PFSK-1 (cell line): ENCODE data around the gene RYR3.

Experiments
- FOXP2 ChIP-seq: optimal IDR thresholded peaks from 2 replicates; pipeline ENCODE3; 2011; ENCODE audit warnings: borderline replicate concordance, control low read depth, inconsistent platforms; ENCODE audit not compliant: insufficient read depth; ENCODE audit errors: extremely low read length, extremely low read depth
- POLR2AphosphoS5 ChIP-seq: IDR thresholded peaks from 2 replicates; pipeline ENCODE4 v1.6.1; 2012; ENCODE audit warnings: low read depth, mild to moderate bottlenecking, control low read depth, low read length, moderate library complexity
- SIN3A ChIP-seq: IDR thresholded peaks from 2 replicates; pipeline ENCODE4 v1.6.1; 2012; ENCODE audit warnings: mild to moderate bottlenecking, low read length, moderate library complexity, borderline replicate concordance; ENCODE audit not compliant: insufficient read depth
- TAF1 ChIP-seq: IDR thresholded peaks from 2 replicates; pipeline ENCODE4 v1.6.1; 2012; ENCODE audit warnings: low read length, control low read depth, borderline replicate concordance; ENCODE audit not compliant: insufficient read depth
- TF ChIP-seq, protein P1 (sequence below), 2 experiments: IDR thresholded peaks; 2 replicates each; pipeline versions ENCODE4 v1.6.1 to v1.8.0; 2011 to 2012; ENCODE audit warnings: low read depth in 2 of 2, low read length in 2 of 2, control low read depth in 1 of 2, inconsistent platforms in 1 of 2, mild to moderate bottlenecking in 1 of 2, moderate library complexity in 1 of 2; ENCODE audit not compliant: insufficient read depth in 1 of 2

RYR3 gene

DNA sequence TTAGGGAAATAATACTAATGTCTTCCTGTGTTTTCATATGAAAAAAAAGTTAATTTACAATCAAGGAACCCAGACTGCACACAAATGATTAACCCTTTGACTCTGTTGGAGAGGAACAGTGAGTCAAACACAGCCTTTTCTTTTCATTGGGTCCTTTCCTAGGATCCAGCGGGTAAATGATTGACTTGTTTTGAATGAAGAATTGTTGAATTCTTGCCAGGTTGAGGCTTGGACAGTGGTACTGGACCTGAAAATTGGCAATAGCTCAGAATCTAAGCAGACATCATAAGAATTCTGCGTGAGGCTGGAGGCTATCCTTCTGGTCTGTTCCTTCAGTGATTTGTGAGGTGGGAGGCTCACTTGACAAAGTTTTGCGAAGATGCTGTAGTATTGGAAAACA is 143.0 kb downstream of the RYR3 start:
- TF ChIP-seq TAF1 (no peak), POLR2AphosphoS5 (no peak), SIN3A (no peak), FOXP2 (no peak)
- TF ChIP-seq, protein P1, sequence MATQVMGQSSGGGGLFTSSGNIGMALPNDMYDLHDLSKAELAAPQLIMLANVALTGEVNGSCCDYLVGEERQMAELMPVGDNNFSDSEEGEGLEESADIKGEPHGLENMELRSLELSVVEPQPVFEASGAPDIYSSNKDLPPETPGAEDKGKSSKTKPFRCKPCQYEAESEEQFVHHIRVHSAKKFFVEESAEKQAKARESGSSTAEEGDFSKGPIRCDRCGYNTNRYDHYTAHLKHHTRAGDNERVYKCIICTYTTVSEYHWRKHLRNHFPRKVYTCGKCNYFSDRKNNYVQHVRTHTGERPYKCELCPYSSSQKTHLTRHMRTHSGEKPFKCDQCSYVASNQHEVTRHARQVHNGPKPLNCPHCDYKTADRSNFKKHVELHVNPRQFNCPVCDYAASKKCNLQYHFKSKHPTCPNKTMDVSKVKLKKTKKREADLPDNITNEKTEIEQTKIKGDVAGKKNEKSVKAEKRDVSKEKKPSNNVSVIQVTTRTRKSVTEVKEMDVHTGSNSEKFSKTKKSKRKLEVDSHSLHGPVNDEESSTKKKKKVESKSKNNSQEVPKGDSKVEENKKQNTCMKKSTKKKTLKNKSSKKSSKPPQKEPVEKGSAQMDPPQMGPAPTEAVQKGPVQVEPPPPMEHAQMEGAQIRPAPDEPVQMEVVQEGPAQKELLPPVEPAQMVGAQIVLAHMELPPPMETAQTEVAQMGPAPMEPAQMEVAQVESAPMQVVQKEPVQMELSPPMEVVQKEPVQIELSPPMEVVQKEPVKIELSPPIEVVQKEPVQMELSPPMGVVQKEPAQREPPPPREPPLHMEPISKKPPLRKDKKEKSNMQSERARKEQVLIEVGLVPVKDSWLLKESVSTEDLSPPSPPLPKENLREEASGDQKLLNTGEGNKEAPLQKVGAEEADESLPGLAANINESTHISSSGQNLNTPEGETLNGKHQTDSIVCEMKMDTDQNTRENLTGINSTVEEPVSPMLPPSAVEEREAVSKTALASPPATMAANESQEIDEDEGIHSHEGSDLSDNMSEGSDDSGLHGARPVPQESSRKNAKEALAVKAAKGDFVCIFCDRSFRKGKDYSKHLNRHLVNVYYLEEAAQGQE (IDR thresholded peaks at IDR 0.05; ENCODE audit: insufficient read depth in 1 of 2, low read depth in 2 of 2, low read length in 2 of 2), result no peak

DNA sequence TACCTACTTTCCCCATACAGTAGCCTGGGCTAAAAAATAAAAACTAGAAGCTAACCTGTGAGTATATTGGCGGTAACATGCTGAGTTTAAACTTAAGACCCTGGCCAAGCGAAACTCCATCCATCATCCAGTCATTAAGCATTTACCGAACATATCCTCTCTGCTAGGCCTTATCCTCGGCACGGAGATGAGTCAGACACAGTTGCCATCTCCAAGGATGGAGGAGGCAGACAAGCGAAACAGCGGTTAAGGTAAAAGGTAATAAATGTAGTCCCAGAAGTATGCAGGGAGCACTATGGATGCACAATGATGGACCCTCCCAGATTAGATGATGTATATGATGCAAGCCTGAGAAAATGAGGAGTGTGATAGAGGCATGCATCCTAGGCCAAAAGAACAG is 143.6 kb downstream of the RYR3 start:
- no peak for TF ChIP-seq TAF1
- TF ChIP-seq, protein P1 (IDR thresholded peaks at IDR 0.05; ENCODE audit: insufficient read depth in 1 of 2, low read depth in 2 of 2, low read length in 2 of 2), result no peak
- no peak for TF ChIP-seq SIN3A
- TF ChIP-seq POLR2AphosphoS5, result no peak
- no peak for TF ChIP-seq FOXP2

DNA sequence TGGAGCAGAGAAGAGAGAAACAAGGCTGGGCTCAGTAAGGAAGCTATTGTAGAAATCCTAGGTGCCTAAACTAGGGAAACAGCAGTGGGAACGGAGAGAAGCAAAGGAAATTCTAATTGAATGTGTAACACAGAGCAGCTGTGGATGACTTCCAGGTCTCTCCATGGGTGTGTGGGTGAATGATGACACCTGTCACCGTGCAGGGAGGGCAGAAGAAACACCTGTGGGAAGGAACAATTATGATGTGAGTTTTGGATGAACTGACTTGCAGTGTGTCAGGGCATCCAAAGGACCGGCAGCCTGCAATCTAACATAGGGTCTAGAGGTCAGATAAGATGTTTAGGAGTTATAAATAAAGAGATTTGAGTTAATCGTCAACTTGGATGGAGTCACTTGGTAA is 144.2 kb downstream of the RYR3 start:
- TF ChIP-seq SIN3A (no peak), POLR2AphosphoS5 (no peak), FOXP2 (no peak), TAF1 (no peak)
- TF ChIP-seq, protein P1 (IDR thresholded peaks at IDR 0.05; ENCODE audit: insufficient read depth in 1 of 2, low read depth in 2 of 2, low read length in 2 of 2), result no peak

- TF ChIP-seq SIN3A, result no peak
- TF ChIP-seq, protein P1 (IDR thresholded peaks at IDR 0.05; ENCODE audit: insufficient read depth in 1 of 2, low read depth in 2 of 2, low read length in 2 of 2), result no peak
- TF ChIP-seq TAF1, result no peak
- no peak for TF ChIP-seq FOXP2
- no peak for TF ChIP-seq POLR2AphosphoS5
Observed at GRCh38 chr15:33458421-33458820, 147.7 kb downstream of the RYR3 start.
